ENCODE results near the gene POLN. TPM values are rescaled to one million over a fixed set of nuclear protein-coding genes. Genes with fewer than 3 reads are reported as not detected.

The POLN gene
- total RNA-seq, 1 donor from 2014 or later: 12.8 TPM

DNA sequence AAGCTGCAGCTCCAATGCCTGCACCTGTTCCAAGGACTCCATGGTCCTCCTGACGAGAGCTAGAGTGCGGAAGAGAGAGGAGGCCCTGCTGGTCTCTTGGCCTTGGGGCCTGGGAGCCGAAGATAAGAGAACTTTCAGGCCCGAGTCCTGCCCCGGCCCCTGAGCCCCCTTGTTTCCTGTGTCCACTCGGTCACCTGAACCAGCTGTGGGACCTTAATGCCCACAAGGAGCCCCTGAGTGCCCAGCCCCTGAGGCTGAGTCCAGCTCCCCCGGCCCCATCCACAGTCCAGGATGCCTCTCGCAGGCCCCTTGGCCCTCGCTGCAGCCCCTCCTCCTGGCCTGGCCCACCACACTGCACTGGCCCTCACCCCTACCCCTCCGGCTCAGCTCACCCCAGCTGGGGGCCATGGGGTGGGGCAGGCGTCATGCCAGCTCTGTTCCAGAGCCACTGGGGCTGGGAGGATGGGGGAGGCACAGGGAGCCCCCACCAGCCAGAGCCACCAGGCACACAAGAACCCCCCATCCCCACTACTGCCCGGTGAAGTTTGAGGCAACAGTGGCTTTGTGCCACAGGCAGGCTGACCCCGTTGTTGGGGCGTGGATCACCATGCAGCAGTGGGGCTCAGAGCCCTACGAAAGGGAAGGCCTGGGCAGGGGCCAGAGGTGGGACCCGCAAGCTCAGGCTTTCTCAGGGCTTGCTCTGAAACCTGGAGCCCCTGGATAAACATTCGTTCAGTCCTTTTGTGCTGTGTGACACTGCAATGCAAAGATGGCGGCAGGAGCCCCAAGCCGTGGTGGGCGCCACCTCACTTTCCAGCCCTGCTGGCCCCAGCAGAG lies 168.7 kb downstream of the POLN start:
- DNase-seq (ENCODE audit: low spot score): no peak

DNA sequence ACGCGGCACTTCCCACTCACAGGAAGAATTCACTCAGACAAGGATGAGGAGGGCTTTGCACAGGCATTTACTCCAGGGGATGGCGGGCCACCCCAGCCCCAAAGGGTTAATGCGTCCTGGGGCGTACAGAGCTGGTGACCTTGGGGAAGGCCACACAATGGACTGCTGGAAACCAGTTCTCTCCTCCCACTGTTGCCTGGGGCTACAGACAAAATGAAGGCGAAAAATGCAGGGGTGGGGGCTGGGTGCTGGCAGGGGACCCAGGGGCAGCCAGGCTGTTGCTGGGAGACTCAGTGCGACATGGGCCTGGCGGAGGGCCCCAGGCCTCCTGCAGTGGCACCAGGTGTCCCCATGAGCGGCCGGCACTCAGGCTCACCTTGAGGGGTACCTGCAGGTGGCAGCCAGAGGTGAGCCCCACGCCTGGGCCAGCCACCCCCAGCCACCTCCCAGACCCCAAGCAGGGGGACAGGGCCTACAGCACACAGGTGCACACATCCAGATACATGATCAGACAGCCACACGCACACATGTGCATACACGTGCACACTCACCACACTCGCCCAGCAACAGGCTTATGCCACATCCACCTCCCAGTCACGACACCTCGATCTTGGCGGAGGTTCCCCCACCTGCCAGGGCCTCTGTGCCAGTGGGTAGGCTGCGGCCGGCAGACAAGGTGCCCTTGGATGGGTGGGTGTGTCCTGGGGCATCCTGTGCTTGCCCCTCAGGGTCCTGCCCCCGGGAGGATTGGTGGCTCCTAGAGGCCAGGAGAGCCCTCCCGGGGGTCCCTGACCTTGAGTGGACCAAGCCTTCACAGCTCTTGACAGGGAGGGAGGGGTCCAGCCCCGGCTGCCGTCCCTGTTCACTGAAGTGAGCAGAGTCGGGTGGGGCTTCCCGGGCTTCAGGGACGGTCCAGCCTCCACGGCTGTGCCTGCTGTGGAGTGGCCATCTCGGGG lies 169.7 kb downstream of the POLN start:
- no peak for DNase-seq (ENCODE audit: low spot score)

DNA sequence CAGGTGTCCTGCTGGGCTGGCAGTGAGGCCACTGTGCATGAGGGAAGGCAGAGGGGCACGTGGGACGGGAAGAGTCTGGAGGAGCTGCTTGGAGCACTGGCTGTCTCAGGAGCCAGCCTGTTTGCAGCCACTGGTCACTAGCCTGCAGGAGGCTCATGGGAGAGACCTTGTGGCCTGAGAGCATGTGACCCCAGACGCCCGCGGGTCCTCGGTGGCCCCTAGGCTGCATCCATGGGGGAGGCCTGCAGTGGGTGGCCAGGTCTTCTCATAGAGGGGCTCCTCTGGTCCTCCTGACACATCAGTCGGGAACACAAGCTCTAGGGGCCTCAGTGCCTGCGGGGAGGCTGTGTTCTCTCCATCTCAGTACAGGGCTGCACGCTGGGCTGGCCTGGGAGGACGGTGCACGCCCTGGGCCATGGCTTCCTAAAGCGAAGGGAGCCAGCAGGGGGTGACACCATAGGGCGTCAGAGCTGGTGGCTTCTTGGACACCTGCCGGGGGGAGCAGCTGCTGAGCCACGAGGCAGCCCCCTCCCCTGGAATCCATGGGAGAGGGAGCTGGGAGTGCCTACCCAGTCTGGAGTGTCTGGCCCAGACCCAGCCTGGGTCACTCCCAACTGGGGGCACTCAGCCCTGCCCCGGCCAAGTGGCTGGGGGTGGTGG lies 170.5 kb downstream of the POLN start:
- no peak for DNase-seq (ENCODE audit: low spot score)

DNA sequence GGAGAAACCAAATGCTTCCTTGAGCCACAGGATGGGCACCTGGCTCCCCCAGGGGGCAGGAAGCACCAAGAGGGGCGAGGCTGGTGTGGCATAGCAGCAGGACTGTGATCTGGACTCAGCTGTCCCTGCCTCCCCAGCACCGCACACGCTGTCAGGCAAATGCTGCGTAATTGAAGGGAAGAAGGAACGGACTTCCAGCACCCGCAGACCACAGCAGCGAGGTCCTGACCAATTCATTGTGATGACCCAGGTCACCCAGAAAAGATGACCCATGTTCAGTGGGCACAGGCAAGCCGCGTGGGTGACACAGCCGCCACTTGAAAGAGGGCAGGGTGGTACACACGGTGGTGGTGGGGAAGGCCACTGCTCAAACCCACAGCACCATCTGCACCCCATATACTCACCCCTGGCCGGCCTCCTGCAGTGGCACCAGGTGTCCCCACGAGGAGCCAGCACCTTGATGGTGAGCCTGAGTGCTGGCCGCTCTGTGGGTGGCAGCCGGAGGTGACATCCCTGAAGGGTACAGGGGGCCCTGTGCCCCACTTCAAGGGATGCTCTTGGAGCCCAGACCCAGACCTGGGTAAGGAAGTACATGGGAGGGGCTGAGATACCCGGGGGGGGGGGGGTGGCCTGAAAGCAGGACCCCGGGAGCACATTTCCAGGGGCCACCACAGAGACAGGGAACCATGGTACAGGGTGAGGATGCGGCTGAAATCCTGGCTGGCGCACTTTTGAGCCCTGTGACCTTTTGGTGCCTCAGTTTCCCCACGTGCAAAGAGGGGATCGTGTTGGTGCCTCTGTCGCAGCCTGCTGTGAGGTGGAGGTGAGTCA lies 171.3 kb downstream of the POLN start:
- no peak for DNase-seq (ENCODE audit: low spot score)

GRCh38 chr4:2069986-2070385 lies 171.9 kb downstream of the POLN start:
- no peak for DNase-seq (ENCODE audit: low spot score)

- no peak for DNase-seq (ENCODE audit: low spot score)
These were observed 172.6 kb downstream of the POLN start for GRCh38 chr4:2069161-2069971.

DNA sequence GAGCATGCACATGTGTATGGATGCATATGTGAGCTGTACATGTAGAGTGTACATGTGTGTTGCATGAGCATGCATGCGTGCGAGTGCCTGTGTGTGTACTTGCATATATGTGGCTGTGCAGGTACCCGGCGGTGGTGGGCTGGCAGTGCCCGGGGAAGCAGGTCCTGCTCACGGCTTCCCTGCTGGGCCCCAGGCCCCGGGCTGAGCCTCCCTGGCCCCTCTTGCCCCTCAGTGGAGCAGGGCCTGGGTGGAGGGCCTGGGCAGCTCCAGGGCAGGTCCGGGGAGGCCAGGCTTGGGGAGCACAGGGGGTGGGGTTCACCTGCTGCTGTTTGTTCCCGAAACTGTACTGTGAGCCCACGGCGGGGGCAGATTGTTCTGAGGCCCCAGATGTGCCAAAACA lies 173.4 kb downstream of the POLN start:
- DNase-seq (ENCODE audit: low spot score): no peak

GRCh38 chr4:2068198-2068470 lies 173.8 kb downstream of the POLN start:
- DNase-seq (ENCODE audit: low spot score): no peak

DNA sequence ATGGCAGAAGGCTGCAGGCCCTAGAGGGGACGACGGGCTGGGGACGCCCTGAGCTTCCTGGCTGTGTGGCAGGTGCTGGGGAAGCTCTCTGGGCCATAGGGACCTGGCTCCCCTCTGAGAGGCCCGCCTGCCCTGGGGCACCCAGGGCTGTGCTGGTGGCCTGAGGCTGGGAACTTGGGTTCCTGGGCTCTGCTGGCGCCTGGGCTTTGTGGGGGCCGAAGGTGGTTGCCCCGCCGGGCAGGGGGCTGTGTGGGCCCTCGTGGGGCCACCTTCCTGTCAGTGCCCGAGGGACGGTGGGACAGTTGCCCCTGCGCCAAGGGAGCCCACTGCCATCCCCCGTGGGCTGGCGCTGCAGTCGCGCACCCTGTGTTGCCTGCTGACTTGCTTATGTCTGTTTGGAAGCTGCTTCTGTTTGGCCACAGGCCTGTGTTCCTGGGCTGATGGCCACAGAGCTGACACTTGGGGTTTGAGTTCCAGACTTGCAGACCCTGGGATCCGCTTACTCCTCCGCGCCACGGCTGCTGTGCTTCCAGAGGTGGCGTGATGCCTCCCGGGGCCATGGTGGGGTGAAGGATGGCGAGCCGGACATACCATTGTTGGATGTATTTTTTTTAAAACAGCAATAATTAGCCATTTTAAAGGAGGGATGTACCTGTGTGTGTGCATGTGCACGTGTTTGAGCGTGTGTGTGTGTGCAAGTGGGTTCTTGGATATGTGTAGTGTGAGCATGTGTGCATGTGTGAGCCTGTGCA lies 174.3 kb downstream of the POLN start:
- DNase-seq (ENCODE audit: low spot score): no peak

DNA sequence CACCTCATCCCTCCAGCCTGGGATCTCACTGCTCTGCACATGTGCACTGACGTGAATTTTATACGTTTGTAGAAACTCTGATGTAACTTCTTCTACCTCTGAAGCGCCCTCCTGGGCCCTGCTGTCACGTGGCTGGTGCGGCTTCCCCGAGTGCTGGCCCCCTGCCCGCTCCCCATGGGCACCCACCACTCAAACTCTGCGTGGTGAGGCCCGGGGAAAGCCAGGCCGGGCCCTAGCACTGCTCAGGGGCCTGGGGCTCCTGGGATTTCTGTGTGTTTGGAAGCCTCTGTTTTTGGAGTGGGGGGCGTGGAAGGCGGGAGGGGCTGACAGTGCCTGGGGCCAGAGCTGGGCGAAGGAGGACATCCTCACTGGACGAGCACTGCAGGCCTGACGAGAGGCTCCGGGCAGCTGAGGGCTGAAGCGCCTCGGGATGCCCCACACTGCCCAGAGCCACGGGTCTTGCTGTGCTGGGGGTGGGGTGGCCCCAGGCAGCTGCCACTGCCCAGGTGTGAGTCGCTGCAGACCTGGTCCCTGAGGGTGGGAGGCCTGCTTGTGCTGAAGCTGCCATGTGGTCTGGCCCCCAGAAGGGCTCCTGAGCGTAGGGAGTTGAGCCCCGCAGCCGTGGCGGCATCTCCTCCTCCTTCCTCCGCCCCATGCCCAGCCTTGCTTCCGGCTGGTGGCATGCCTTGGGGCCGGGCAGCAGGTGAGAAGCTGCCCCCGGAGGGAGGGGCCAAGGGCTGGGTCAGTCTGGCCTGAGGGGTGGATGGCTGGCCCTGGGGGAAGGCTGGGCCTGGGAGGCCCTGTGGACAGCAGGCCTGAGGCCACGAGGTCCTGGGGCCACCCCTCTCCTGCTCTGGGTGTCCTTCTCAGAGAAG lies 175.1 kb downstream of the POLN start:
- DNase-seq (ENCODE audit: low spot score): no peak

- DNase-seq (ENCODE audit: low spot score): no peak
These were observed 175.8 kb downstream of the POLN start for GRCh38 chr4:2066011-2066551.

GRCh38 chr4:2065106-2065930 lies 176.6 kb downstream of the POLN start:
- no peak for DNase-seq (ENCODE audit: low spot score)

DNA sequence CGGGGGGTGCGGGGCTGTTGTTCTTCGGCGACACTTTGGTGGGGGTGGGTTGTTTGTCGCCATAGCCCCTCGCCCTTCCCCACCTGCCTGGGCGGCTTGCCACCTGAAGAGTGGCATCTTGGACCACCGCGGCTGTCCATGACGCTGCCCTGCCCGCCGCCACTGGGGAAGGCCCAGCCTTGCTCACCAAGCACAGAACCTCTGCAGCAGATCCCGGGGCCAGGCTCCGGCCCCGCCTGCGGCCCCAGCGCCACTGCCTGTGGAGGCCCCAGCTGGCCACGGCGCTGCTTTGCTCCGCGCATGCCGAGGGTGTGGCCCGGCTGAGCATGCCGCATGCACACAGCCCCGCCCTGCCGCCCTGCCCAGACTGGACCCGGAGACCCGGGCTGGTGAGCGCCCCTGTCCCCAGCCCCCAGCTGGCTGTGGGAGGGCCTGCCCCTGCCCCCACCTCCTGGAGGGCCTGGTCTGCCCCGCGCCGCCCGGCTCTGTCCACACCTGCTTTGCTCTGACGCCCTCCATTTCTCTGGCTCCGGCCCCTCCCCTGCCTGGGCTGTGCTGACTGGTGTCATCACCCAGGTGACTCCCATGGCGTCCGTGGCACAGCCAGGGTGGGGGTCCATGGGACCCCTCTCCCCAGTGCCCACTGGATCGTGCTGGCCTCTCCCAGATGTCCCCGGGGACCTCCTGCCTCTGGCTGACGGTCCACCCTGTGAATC lies 177.5 kb downstream of the POLN start:
- DNase-seq (ENCODE audit: low spot score): no peak

- no peak for DNase-seq (ENCODE audit: low spot score)
These were observed 178.2 kb downstream of the POLN start for GRCh38 chr4:2063557-2064275.

DNA sequence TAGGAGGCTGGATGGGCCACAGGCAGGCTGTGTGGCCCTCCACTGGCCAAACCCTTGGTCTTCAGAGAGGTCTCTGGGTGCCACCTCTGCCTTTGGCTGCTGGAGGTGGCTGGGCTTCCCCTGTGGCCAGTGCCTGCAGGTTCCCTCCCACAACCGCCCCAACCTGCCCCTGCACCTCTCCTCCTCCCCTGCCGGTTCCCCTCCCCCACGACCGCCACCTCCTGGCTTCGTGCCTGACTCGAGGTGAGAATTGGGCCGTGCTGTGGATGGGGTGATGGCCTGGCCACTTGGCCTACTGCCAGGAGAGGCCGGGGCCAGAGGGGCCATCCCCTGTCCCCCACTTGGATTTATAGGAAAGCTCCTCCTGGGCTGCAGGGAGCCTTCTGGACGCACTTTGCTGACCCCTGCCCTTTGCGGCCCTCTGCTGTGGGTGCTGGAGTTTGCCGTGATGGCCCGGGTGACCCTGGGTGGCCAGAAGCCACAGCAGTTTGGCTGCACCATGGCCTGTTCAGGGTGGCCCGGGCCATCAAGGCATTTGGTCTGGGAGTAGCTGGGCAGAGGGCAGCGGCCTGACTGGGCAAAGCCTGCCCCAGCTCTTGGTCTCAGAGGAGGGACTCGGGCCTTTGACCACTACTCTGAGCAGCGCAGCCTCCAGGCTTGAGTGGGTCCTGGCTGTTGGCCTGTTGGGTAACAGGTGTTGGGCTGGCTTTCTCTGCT lies 179.0 kb downstream of the POLN start:
- DNase-seq (ENCODE audit: low spot score): no peak
